Stimulated activated CD8-positive, alpha-beta memory T cell treated with anti-CD3 and anti-CD28 coated beads, Interleukin-15, amount 100 ng/mL, for 24 hours (primary cell): ENCODE results near the gene SH3PXD2A.
"Not testable (repeated sequence)": the region's sequence is repeated elsewhere in the genome, so short reads cannot be mapped to it uniquely, and the experiment has no call there.

Experiments
- DNase-seq: peaks from one replicate; pipeline ENCODE4 v3.0.0-alpha.2; 2020; ENCODE audit warnings: low read depth

Gene SH3PXD2A

GRCh38 chr10:103745341-103746247 lies 109.8 kb downstream of the SH3PXD2A start:
- DNase-seq: no peak

- no peak for DNase-seq
Observed at GRCh38 chr10:103742824-103743223, 112.6 kb downstream of the SH3PXD2A start.

- no peak for DNase-seq
Observed at GRCh38 chr10:103740611-103741010, 114.8 kb downstream of the SH3PXD2A start.

- DNase-seq: no peak
Observed at GRCh38 chr10:103739039-103739764, 116.2 kb downstream of the SH3PXD2A start.

GRCh38 chr10:103737735-103738367 lies 117.5 kb downstream of the SH3PXD2A start:
- DNase-seq: no peak

GRCh38 chr10:103736763-103737162 lies 118.6 kb downstream of the SH3PXD2A start:
- no peak for DNase-seq

GRCh38 chr10:103736044-103736443 lies 119.3 kb downstream of the SH3PXD2A start:
- no peak for DNase-seq

- no peak for DNase-seq
Observed at GRCh38 chr10:103734731-103735130, 120.6 kb downstream of the SH3PXD2A start.

GRCh38 chr10:103733045-103733419 lies 122.3 kb downstream of the SH3PXD2A start:
- no peak for DNase-seq

GRCh38 chr10:103732339-103733044 lies 122.9 kb downstream of the SH3PXD2A start:
- DNase-seq: no peak

- DNase-seq: no peak
Observed at GRCh38 chr10:103731609-103732270, 123.6 kb downstream of the SH3PXD2A start.

- not testable (repeated sequence) for DNase-seq
Observed at GRCh38 chr10:103731026-103731425, 124.3 kb downstream of the SH3PXD2A start.

- no peak for DNase-seq
Observed at GRCh38 chr10:103729851-103730250, 125.5 kb downstream of the SH3PXD2A start.

- no peak for DNase-seq
Observed at GRCh38 chr10:103727991-103728689, 127.2 kb downstream of the SH3PXD2A start.

- no peak for DNase-seq
Observed at GRCh38 chr10:103727546-103727963, 127.8 kb downstream of the SH3PXD2A start.

GRCh38 chr10:103726637-103727036 lies 128.7 kb downstream of the SH3PXD2A start:
- DNase-seq: no peak

GRCh38 chr10:103725242-103725641 lies 130.1 kb downstream of the SH3PXD2A start:
- DNase-seq: no peak

GRCh38 chr10:103724771-103725170 lies 130.6 kb downstream of the SH3PXD2A start:
- no peak for DNase-seq

- no peak for DNase-seq
Observed at GRCh38 chr10:103724074-103724473, 131.3 kb downstream of the SH3PXD2A start.

GRCh38 chr10:103723557-103723956 lies 131.8 kb downstream of the SH3PXD2A start:
- no peak for DNase-seq

GRCh38 chr10:103722632-103723031 lies 132.7 kb downstream of the SH3PXD2A start:
- DNase-seq: no peak
